HG03432 (cell line): ENCODE measurements around the gene ABHD18.
"Not testable (repeated sequence)": the region's sequence is repeated elsewhere in the genome, so short reads cannot be mapped to it uniquely, and the experiment has no call there.

Experiments
- ATAC-seq: cut with Tn5 transposase; IDR thresholded peaks from one replicate; pipeline ENCODE4 v1.9.1; 2021; ENCODE audit warnings: mild to moderate bottlenecking, moderate library complexity; ENCODE audit not compliant: unreplicated experiment

Gene ABHD18

DNA sequence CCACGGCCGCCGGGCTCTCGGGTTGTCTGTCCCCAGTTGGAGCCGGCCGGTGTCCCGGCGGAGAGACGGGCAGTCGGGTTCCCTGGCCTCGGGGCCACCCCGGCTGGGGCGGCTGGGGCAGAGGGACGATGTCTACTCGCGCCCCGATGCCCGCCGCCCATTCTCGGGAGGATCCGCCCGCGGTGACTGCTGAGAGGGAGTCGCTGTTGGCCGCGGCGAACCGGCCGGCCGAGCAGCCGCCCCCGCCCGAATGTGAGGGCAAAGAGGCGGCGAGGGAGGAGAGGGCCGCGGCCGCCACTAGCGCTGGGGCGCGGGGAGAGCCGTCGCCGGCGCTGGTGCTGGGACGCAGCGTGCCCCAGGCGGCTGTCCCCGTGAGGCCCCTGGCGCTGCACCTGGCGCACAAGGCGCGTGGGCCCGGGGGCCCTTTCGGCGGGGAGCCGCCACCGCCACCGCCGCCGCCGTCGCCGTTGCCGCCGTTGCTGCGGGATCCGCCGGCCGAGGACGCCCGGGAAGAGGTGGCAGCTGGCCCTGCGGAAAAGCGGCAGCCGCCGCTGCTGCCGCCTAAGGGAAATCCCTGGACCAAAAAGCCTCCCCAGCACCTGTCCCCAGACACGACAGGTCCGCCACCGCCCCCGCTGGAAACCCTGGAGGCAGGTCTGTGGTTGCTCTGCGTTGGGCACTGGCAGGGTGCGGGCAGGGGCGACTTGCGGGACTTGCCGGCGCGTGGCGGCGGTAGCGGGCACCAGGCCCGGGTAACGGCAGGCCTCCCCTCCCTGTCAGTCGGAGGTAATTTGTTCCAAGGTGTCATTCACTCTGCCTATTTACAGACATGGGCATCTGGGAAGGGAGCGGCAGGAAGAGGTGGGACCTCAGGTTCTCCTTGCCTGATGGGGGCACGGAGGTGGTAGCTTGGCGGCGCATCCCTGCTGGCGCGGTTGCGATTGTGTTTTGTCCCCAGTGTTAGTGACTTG lies 96.6 kb downstream of the ABHD18 start:
- ATAC-seq, result peak; percentile 41

DNA sequence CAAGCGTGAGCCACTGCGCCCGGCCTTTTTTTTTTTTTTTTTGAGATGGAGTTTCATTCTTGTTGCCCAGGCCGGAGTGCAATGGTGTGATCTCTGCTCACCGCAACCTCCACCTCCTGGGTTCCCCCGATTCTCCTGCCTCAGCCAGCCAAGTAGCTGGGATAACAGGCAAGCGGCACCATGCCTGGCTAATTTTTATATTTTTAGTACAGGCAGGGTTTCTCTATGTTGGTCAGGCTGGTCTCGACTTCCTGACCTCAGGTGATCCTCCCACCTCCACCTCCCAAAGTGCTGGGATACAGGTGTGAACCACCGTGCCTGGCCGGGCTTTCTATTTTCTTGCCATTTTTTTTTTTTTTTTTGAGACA lies 101.2 kb downstream of the ABHD18 start:
- ATAC-seq, result not testable (repeated sequence)

DNA sequence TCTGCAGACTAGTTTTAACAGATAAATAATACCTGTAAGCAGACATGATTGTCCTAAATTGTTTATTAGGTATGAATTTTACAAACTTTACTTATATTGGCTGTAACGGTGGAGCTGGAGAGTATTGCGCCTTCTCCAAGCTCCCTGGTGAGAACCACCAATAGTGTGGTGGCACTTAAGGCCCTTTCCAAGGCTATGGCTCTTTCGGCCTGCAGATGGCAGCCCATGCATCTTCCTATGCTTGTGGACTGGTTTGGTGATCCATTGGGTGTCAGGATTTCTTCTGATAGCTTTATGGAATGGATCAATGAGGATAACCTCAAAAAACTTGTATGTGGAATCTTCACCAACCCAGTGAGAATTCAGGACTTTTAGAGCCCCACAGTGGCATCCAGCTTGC lies 103.7 kb downstream of the ABHD18 start:
- peak; percentile 49 for ATAC-seq

DNA sequence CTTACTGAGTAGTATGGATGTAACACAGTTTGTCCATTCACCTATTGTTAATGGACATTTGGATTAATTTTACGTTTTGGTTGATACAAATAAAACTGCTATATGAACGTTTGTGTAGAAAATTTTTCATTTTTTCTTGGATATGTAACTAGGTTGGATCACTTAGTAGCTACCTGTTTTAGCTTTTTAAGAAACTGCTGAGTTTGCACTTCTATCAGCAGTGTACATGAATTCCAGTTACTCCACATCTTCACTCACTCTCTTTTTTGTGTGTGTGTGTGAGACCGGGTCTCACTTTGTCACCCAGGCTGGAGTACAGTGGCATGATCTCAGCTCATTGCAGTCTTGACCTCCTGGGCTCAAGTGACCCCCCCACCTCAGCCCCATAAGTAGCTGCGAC lies 111.3 kb downstream of the ABHD18 start:
- ATAC-seq, result no peak
